ENCODE measurements around the gene HSD17B12.
"Not testable (repeated sequence)": the region's sequence is repeated elsewhere in the genome, so short reads cannot be mapped to it uniquely, and the experiment has no call there.

HSD17B12 gene

DNA sequence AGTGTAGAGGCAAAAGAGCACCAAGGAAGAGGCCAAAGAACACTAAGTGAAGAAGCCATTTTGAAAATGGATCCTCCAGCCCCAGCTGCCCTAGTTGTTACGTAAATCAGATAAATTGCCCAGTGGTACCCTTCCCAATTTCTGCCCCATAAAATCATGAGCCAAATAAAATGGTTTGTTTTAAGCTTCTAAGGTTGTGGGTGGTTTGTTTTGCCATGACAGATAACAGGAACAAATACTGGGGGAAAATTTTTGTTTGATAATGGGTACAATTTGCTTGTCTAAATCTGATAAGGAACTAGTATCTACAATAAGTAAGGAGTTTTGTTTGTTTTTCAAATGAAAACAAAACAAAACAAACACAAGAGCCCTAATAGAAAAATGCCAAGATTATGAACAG, 30.6 kb upstream of the HSD17B12 start:
- H3K27me3 ChIP-seq (ENCODE audit: control insufficient read depth, insufficient read depth, low read length) = no peaks in the 10 kb centered on the region
- no peak overlapping the region for H3K27ac ChIP-seq (ENCODE audit: low read length)
- H3K4me1 ChIP-seq (ENCODE audit: control insufficient read depth, low read depth, low read length) = peaks cover 3% of the 10 kb centered on the region
- H3K9ac ChIP-seq (ENCODE audit: low read length) = no peak overlapping the region
- H3K9me3 ChIP-seq (ENCODE audit: control insufficient read depth, low read depth, low read length) = no peaks in the 10 kb centered on the region
- H3K36me3 ChIP-seq (ENCODE audit: control insufficient read depth, low read depth, low read length) = no peaks in the 10 kb centered on the region
- H3K4me3 ChIP-seq (ENCODE audit: low read length) = no peak overlapping the region

- H3K36me3 ChIP-seq (ENCODE audit: control insufficient read depth, low read depth, low read length); H3K27me3 ChIP-seq (ENCODE audit: control insufficient read depth, insufficient read depth, low read length); H3K9ac ChIP-seq (ENCODE audit: low read length); H3K4me3 ChIP-seq (ENCODE audit: low read length); H3K27ac ChIP-seq (ENCODE audit: low read length); H3K4me1 ChIP-seq (ENCODE audit: control insufficient read depth, low read depth, low read length); H3K9me3 ChIP-seq (ENCODE audit: control insufficient read depth, low read depth, low read length): not testable (repeated sequence)
Observed at GRCh38 chr11:43663018-43663417, 17.5 kb upstream of the HSD17B12 start.

- H3K9ac ChIP-seq (ENCODE audit: low read length) = no peak overlapping the region
- H3K4me1 ChIP-seq (ENCODE audit: control insufficient read depth, low read depth, low read length) = no peaks in the 10 kb centered on the region
- H3K27me3 ChIP-seq (ENCODE audit: control insufficient read depth, insufficient read depth, low read length) = no peaks in the 10 kb centered on the region
- H3K4me3 ChIP-seq (ENCODE audit: low read length) = no peak overlapping the region
- H3K36me3 ChIP-seq (ENCODE audit: control insufficient read depth, low read depth, low read length) = no peaks in the 10 kb centered on the region
- no peak overlapping the region for H3K27ac ChIP-seq (ENCODE audit: low read length)
- H3K9me3 ChIP-seq (ENCODE audit: control insufficient read depth, low read depth, low read length) = peaks cover 1% of the 10 kb centered on the region
Observed at GRCh38 chr11:43664295-43664694, 16.2 kb upstream of the HSD17B12 start.

DNA sequence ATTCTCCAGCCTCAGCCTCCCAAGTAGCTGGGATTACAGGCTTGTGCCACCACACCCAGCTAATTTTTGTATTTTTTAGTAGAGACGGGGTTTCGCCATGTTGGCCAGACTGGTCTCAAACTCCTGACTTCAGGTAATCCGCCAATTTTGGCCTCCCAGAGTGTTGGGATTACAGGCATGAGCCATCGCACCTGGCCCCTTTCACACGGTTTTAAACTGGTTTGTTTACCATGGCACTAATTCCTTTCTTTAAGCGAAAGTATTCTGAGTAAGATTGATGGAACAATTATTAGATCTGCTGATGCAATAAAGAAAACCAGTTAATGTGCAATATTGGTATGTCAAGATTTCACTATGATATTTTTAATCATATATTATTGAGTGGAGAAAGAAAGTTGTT, 9.3 kb upstream of the HSD17B12 start:
- not testable (repeated sequence) for H3K27ac ChIP-seq (ENCODE audit: low read length)

DNA sequence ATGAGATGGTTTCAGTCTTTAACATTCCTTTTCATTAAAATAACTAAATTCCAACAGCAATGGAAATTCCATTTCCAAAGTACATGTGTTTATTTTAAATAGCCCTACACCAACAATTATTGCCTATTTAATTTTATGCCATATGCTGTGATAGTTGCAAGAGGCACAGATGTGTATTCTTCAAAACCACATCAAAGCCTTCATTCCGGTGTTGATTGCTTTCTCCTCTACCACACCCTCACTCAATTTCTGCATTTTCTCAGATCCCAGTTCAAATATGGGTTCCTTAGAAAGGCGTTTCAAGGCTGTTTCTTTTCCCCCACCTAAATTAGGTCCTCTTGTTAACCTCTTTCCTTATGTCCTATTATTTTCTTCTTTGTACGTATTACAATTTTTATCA, 6.0 kb upstream of the HSD17B12 start:
- no peaks in the 10 kb centered on the region for H3K36me3 ChIP-seq (ENCODE audit: control insufficient read depth, low read depth, low read length)
- no peak overlapping the region for H3K9ac ChIP-seq (ENCODE audit: low read length)
- H3K9me3 ChIP-seq (ENCODE audit: control insufficient read depth, low read depth, low read length) = no peaks in the 10 kb centered on the region
- H3K4me3 ChIP-seq (ENCODE audit: low read length) = no peak overlapping the region
- no peaks in the 10 kb centered on the region for H3K4me1 ChIP-seq (ENCODE audit: control insufficient read depth, low read depth, low read length)
- H3K27ac ChIP-seq (ENCODE audit: low read length) = no peak overlapping the region
- no peaks in the 10 kb centered on the region for H3K27me3 ChIP-seq (ENCODE audit: control insufficient read depth, insufficient read depth, low read length)

More for the DNA sequence above, 9.3 kb upstream of the HSD17B12 start:
- not testable (repeated sequence) for H3K4me3 ChIP-seq (ENCODE audit: low read length); H3K27me3 ChIP-seq (ENCODE audit: control insufficient read depth, insufficient read depth, low read length); H3K36me3 ChIP-seq (ENCODE audit: control insufficient read depth, low read depth, low read length); H3K9ac ChIP-seq (ENCODE audit: low read length); H3K9me3 ChIP-seq (ENCODE audit: control insufficient read depth, low read depth, low read length); H3K4me1 ChIP-seq (ENCODE audit: control insufficient read depth, low read depth, low read length)

GRCh38 chr11:43676933-43677332, 3.6 kb upstream of the HSD17B12 start:
- no peak overlapping the region for H3K9ac ChIP-seq (ENCODE audit: low read length)
- H3K27ac ChIP-seq (ENCODE audit: low read length) = no peak overlapping the region
- H3K4me3 ChIP-seq (ENCODE audit: low read length) = no peak overlapping the region
- peaks cover 2% of the 10 kb centered on the region for H3K4me1 ChIP-seq (ENCODE audit: control insufficient read depth, low read depth, low read length)
- H3K36me3 ChIP-seq (ENCODE audit: control insufficient read depth, low read depth, low read length) = no peaks in the 10 kb centered on the region
- no peaks in the 10 kb centered on the region for H3K27me3 ChIP-seq (ENCODE audit: control insufficient read depth, insufficient read depth, low read length)
- H3K9me3 ChIP-seq (ENCODE audit: control insufficient read depth, low read depth, low read length) = no peaks in the 10 kb centered on the region

GRCh38 chr11:43681401-43681942, 934 bp downstream of the HSD17B12 start:
- Histone ChIP-seq H3K9ac (ENCODE audit: low read length) (peak overlapping the region; percentile 95), H3K36me3 (ENCODE audit: control insufficient read depth, low read depth, low read length) (peaks cover 7% of the 10 kb centered on the region), H3K9me3 (ENCODE audit: control insufficient read depth, low read depth, low read length) (no peaks in the 10 kb centered on the region), H3K4me3 (ENCODE audit: low read length) (peak overlapping the region; percentile 99), H3K4me1 (ENCODE audit: control insufficient read depth, low read depth, low read length) (peaks cover 20% of the 10 kb centered on the region), H3K27me3 (ENCODE audit: control insufficient read depth, insufficient read depth, low read length) (no peaks in the 10 kb centered on the region), H3K27ac (ENCODE audit: low read length) (peak overlapping the region; percentile 89)

DNA sequence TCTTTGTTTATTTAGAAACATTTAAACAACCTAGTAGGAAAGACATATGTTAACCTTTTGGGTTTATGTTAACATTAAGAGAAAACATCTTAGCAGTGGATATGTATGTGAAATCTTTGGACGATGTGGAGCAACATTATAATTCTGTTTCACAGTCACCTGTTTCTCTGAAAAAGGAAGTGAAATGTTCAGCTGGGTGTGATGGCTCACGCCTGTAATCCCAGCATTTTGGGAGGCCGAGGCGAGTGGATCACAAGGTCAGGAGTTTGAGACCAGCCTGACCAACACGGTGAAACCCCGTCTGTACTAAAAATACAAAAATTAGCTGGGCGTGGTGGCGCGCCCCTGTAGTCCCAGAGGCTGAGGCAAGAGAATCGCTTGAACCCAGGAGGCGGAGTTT, 1.5 kb downstream of the HSD17B12 start:
- H3K4me3 ChIP-seq (ENCODE audit: low read length) = peak overlapping the region; percentile 99
- not testable (repeated sequence) for H3K27me3 ChIP-seq (ENCODE audit: control insufficient read depth, insufficient read depth, low read length); H3K36me3 ChIP-seq (ENCODE audit: control insufficient read depth, low read depth, low read length); H3K9me3 ChIP-seq (ENCODE audit: control insufficient read depth, low read depth, low read length)
- peak overlapping the region; percentile 42 for H3K27ac ChIP-seq (ENCODE audit: low read length)
- peak overlapping the region; percentile 95 for H3K9ac ChIP-seq (ENCODE audit: low read length)
- H3K4me1 ChIP-seq (ENCODE audit: control insufficient read depth, low read depth, low read length) = peaks cover 20% of the 10 kb centered on the region

DNA sequence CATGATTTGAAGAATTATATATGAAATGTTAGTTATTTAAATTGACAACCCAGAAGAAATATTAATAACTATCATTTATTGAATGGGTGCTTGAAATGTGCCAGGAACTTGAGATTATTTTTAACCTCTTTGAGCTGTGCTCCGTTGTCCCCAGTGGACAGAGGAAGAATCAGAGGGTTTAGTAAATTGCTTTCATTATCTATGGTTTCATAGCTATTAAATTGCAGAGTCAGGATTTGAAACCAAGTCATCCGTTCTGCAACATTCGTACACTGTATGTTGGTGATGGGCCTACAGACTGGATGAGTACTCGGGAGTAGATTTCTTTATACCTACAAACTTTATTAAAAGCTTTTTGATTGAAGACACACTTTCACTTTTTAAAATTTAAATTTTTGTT, 4.9 kb downstream of the HSD17B12 start:
- H3K27me3 ChIP-seq (ENCODE audit: control insufficient read depth, insufficient read depth, low read length) = no peaks in the 10 kb centered on the region
- H3K9me3 ChIP-seq (ENCODE audit: control insufficient read depth, low read depth, low read length) = no peaks in the 10 kb centered on the region
- peaks cover 7% of the 10 kb centered on the region for H3K36me3 ChIP-seq (ENCODE audit: control insufficient read depth, low read depth, low read length)
- H3K4me3 ChIP-seq (ENCODE audit: low read length) = no peak overlapping the region
- H3K27ac ChIP-seq (ENCODE audit: low read length) = no peak overlapping the region
- H3K9ac ChIP-seq (ENCODE audit: low read length) = no peak overlapping the region
- peaks cover 20% of the 10 kb centered on the region for H3K4me1 ChIP-seq (ENCODE audit: control insufficient read depth, low read depth, low read length)

- Histone ChIP-seq H3K9me3 (ENCODE audit: control insufficient read depth, low read depth, low read length) (no peaks in the 10 kb centered on the region), H3K27me3 (ENCODE audit: control insufficient read depth, insufficient read depth, low read length) (no peaks in the 10 kb centered on the region), H3K36me3 (ENCODE audit: control insufficient read depth, low read depth, low read length) (peaks cover 7% of the 10 kb centered on the region), H3K27ac (ENCODE audit: low read length) (no peak overlapping the region), H3K4me3 (ENCODE audit: low read length) (no peak overlapping the region), H3K4me1 (ENCODE audit: control insufficient read depth, low read depth, low read length) (peaks cover 20% of the 10 kb centered on the region), H3K9ac (ENCODE audit: low read length) (no peak overlapping the region)
Observed at GRCh38 chr11:43686207-43686606, 5.7 kb downstream of the HSD17B12 start.

DNA sequence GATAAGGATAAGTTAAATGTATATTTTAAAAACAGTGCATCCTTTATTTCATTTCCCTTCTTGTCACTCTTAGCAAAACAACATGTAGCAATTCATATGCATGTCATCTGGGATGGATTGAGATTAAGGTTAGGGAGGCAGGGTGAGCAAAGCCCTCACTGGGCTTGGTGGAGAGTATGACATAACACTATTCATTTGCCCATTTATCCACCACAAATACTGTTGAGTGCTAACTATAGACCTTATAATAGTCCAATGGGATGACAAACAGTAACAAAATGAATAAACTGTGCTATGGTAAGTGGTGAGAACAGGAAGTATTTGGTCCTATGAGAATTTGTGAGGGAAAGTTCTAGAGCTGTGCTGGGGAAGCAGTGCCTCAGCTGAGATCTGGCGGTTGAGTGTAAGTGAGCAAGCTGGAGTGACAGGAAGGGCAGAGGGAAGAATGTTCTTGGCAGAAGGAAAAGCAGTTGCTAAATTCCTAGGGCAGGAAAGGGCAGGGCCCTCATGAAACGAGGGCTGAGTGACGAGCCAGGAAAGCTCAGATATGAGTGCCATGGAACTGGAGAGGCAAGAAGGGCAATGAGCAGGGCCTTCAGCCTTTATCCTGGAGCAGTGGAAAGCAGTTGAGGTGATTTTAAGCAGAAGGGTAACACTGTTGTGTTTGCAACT, 6.7 kb downstream of the HSD17B12 start:
- peaks cover 7% of the 10 kb centered on the region for H3K36me3 ChIP-seq (ENCODE audit: control insufficient read depth, low read depth, low read length)
- no peaks in the 10 kb centered on the region for H3K27me3 ChIP-seq (ENCODE audit: control insufficient read depth, insufficient read depth, low read length)
- H3K27ac ChIP-seq (ENCODE audit: low read length) = no peak overlapping the region
- H3K9me3 ChIP-seq (ENCODE audit: control insufficient read depth, low read depth, low read length) = no peaks in the 10 kb centered on the region
- H3K9ac ChIP-seq (ENCODE audit: low read length) = no peak overlapping the region
- H3K4me1 ChIP-seq (ENCODE audit: control insufficient read depth, low read depth, low read length) = peaks cover 16% of the 10 kb centered on the region
- no peak overlapping the region for H3K4me3 ChIP-seq (ENCODE audit: low read length)

- Histone ChIP-seq H3K27ac (ENCODE audit: low read length) (no peak overlapping the region), H3K4me3 (ENCODE audit: low read length) (no peak overlapping the region), H3K27me3 (ENCODE audit: control insufficient read depth, insufficient read depth, low read length) (no peaks in the 10 kb centered on the region), H3K4me1 (ENCODE audit: control insufficient read depth, low read depth, low read length) (peaks cover 12% of the 10 kb centered on the region), H3K9me3 (ENCODE audit: control insufficient read depth, low read depth, low read length) (no peaks in the 10 kb centered on the region), H3K36me3 (ENCODE audit: control insufficient read depth, low read depth, low read length) (peaks cover 1% of the 10 kb centered on the region), H3K9ac (ENCODE audit: low read length) (no peak overlapping the region)
Observed at GRCh38 chr11:43688394-43688793, 7.9 kb downstream of the HSD17B12 start.
